GM18511 (cell line): Measurements from ENCODE around the gene IL26.
"Not testable (repeated sequence)": the region's sequence is repeated elsewhere in the genome, so short reads cannot be mapped to it uniquely, and the experiment has no call there.

Experiments used
- ATAC-seq: cut with Tn5 transposase; IDR thresholded peaks from one replicate; pipeline ENCODE4 v1.9.1; 2021; ENCODE audit warnings: mild to moderate bottlenecking, moderate library complexity; ENCODE audit not compliant: unreplicated experiment

IL26 gene

GRCh38 chr12:68240975-68241374 lies 15.4 kb upstream of the IL26 start:
- peak; percentile 97 for ATAC-seq

DNA sequence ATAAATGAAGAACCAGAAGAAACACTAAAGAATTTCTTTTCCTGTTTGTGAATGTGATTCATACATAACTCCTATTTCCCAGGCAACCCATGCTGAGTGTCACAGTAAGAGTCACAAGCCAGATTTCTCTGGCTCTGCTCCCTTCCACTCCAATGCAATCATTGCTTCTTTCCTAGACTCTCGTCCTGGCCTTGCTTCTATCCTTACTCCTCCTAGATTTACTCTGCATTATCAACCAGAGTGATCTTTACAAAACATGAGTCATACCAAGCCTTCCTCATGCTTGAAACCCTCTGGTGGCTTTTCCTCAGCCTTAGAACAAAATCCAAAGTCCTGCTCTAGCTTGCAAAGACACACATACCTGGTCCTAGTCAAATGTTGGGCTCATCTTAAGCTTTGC lies 14.5 kb upstream of the IL26 start:
- no peak for ATAC-seq

- ATAC-seq: no peak
These were observed 13.8 kb upstream of the IL26 start for GRCh38 chr12:68239309-68239982.

DNA sequence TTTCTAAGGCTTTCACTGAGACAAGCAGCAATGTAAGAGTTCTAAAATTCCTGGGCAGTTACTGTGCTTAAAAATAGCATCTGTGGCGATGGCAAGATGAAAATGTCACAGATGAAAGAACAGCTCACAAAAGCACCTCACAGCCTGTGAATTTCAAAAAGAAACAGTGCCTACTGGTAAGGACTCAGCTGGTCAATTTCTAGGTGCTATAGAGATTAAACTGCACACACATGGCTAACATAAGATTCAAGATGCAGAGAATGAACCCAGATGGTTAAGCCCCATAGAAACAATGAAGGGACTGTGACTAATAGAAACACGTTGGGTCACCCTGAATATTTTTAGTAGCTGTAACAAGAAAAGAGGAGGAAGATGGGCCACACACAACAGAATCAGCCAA lies 12.0 kb upstream of the IL26 start:
- no peak for ATAC-seq

DNA sequence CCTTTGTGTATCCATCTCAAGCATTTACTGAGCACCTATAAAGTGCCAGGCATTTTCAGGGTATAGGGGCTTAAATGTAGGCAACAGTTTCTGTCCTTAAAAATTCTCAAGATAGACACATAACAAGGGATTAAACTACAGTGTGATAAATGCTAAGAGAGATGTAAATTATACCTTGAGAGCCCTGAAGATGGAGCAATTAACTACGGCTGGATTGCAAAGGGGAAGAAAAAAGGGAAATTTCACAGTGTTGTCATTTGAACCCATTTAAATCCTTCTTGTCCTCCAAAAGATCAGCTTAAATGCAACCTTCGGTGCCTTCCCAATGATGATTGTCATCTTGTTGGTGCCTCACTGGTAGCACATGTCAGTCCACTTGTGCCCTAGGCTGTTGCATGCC lies 11.5 kb upstream of the IL26 start:
- ATAC-seq: no peak

DNA sequence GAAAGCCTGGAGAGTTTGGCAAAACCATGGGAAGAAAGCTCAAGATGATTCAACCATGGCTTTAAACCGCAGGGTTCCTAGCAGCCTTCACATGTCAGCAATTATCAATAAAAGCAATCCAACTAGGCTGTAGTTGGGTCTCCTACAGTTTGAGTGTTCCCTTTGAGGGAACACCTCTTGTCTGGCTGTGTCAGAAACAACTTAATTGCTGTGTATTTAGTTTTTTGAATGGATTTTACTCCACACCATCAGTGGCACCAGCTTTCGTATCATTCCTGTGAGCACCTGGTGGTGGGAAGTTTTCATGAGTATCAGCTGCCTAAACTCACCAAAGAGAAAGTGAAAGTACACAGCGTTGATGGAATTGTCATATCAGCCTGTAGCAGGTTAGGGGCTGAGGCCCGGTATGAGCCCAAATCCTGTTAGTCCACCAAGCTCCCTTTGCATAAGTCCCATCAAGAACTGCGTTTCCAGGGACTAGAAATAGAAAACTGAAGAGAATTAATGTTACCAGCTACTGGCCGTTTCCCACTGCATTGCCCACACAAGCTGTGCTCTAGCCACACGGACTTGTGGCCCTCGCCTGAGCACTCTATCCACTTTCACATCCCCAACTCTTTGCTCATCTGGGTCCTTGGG lies 10.9 kb upstream of the IL26 start:
- ATAC-seq: peak; percentile 64

DNA sequence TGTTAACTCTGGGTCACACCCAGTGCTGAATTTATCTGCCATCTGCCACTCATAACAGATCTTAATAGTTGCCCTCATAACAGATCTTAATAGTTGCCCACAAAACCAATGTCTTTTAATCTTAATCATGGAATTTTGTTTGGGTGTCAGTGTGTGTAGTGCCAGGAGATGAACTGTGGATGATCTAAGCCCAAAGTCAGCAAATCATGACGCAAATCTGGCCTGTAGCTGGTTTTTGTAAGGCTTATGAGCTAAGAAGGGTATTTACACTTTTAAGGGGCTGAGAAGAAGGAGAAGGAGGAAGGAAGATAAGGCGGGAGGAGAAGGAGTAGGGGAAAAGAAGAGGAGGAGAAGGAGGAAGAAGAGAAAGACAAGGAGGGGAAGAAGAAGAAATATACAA lies 10.0 kb upstream of the IL26 start:
- no peak for ATAC-seq

- ATAC-seq: no peak
These were observed 8.5 kb upstream of the IL26 start for GRCh38 chr12:68234140-68234539.

- ATAC-seq: no peak
These were observed 7.9 kb upstream of the IL26 start for GRCh38 chr12:68233498-68233897.

GRCh38 chr12:68231691-68232090 lies 6.1 kb upstream of the IL26 start:
- ATAC-seq: no peak

- ATAC-seq: no peak
These were observed 5.6 kb upstream of the IL26 start for GRCh38 chr12:68231229-68231628.

GRCh38 chr12:68229956-68230355 lies 4.3 kb upstream of the IL26 start:
- no peak for ATAC-seq

GRCh38 chr12:68227356-68227755 lies 1.7 kb upstream of the IL26 start:
- no peak for ATAC-seq

GRCh38 chr12:68224613-68225285 lies 861 bp downstream of the IL26 start:
- no peak for ATAC-seq

GRCh38 chr12:68223067-68223747 lies 2.4 kb downstream of the IL26 start:
- ATAC-seq: peak; percentile 93

DNA sequence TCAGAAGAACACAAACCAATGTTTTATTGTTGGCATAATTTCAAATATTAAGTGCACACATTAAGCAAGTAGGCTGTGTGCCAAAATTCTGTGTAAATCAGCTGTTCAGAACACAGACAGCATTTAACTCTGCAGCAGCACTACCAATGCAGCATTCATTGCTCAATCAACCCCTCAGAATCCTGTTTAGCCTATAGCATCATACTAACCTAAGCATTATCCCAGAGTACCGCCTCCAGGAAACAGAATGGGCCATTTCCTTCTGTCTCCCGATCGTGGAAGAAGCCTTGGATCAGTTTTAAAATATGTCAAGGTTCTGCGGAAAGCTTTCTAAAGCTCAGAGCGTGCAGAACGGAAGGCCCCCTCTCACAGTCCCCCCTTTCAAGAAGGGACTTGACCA lies 3.3 kb downstream of the IL26 start:
- ATAC-seq: no peak

- no peak for ATAC-seq
These were observed 4.1 kb downstream of the IL26 start for GRCh38 chr12:68221497-68221896.

GRCh38 chr12:68210875-68211274 lies 14.7 kb downstream of the IL26 start:
- no peak for ATAC-seq

- not testable (repeated sequence) for ATAC-seq
These were observed 16.4 kb downstream of the IL26 start for GRCh38 chr12:68209048-68209728.

DNA sequence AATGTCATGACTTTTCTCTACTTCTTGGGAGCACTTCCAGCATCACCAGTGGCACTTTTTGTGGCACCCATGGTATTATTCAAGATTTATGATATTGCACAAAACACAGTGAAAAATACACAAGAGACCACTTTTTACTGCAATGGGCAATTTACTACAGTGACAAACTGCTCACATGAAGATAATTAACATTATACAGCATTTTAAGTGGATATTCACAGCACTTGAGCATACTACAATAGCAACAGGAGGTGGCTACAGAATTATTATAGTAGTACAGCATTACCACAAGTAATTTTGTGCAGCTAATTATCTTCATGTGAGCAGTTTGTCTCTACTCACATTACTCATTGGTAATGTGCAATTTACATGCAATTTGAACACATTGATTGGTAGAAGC lies 18.3 kb downstream of the IL26 start:
- no peak for ATAC-seq

DNA sequence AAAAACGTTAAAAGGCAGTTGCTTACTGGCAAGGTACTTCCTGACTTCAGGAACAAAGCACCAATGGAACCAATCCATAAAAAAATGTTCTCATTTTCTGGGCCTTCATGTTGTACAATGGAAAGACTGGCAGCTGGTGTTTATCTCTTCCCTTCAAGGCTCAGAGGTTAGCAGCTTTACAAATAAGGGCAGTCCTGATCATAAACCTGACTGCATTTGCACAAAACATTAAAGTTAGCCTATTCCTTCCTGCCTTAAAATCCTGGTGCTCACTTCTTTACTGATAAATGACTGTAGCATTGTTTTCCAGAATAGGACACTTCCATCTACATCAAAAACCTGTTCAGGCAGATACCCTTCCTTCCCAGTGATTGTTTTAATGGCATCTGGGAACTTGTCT lies 19.2 kb downstream of the IL26 start:
- no peak for ATAC-seq
